RCC 7860 (cell line): ENCODE data around the gene PRR30.
"Not testable (repeated sequence)": the region's sequence is repeated elsewhere in the genome, so short reads cannot be mapped to it uniquely, and the experiment has no call there.

Experiments used
- DNase-seq: peaks from one replicate; pipeline ENCODE4 v3.0.0-alpha.2; 2015; ENCODE audit warnings: low spot score
- FAIRE-seq: peaks from 2 replicates; lab custom pipeline; 2012; peaks lifted over from hg19 to GRCh38; lab: Jason Lieb, UNC

PRR30 gene

GRCh38 chr2:27130396-27130795, 8.8 kb downstream of the PRR30 start:
- FAIRE-seq (no peak), DNase-seq (no peak)

- FAIRE-seq (no peak), DNase-seq (no peak)
These were observed 10.3 kb downstream of the PRR30 start for GRCh38 chr2:27128668-27129571.

DNA sequence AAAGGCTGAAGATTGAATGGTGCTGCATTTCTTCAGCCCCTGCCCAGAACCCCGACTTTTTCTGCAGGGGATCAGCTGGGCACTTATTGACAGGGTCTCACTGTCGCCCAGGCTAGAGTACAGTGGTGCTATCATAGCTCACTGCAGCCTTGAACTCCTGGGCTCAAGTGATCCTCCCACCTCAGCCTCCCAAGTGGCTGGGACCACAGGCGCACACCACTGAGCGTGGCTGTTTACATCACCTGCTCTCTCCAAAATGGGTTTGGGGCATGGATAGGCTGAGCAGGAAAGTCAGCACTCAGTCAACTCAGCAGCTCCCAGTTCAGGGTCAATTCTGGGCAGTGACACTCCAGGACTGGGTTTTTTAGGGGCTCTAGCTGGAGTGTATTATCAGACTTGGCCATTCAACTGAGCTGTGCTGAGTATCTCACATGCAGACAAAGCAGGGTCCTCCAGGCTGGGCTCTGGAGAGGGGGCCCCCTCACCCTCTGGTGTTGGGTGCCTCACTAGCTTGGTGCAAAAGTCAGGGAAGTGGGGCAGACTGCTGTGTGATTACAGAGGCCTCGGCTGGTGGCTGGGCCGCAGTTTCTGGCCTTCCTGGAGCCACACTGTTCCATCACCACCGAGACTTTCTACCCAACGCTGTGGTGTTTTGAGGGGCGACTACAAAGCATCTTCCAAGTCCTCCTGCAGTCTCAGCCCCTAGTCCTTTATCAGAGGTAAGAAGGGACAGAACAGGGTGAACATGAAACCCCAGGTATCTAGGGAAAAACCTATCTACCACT, 11.1 kb downstream of the PRR30 start:
- FAIRE-seq: no peak
- no peak for DNase-seq

GRCh38 chr2:27126252-27126710, 12.9 kb downstream of the PRR30 start:
- DNase-seq (no peak), FAIRE-seq (no peak)

DNA sequence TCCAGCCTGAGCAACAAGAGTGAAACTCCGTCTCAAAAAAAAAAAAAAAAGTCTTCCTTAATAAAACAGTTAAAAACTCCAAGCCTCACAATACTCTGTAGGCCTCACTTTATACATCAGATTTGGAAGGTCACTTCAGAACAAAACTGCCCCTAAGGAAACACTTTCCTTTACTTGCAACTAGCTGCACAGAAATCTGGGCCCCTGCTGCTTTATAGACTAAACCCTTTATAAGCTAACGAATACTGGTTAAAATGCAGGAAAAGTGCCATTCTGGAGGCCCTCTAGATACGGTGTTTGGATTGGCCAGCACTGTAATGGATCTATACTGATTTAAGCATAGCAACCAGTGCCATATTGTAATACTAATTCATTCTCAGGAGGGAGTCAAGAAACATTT, 14.1 kb downstream of the PRR30 start:
- DNase-seq: no peak
- FAIRE-seq: no peak

GRCh38 chr2:27123302-27124150, 15.7 kb downstream of the PRR30 start, which contains the start of gene ABHD1:
Gene ABHD1, plus strand, starts transcription at chr2:27123815. Its CDS starts 134 bp downstream, at chr2:27123949.
- DNase-seq (no peak), FAIRE-seq (no peak)

DNA sequence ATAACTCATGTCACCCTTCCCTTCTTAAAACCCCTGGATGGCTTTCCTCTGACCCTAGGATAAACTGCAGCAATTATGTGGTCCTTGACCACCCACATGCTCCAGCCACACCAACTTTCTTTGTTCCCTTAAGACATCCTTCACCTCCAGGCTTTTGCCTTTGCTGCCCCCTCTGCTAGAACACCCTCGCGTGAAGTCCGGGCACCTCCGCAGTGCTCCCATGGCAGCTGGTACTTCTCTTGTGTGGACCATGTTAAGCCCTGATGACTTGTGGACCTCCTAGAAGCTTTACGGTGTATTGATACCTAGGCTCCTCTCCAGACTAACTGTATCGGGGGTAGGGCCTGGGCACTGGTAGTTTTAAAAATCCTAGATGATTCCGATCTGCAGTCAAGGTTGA, 16.4 kb downstream of the PRR30 start:
- no peak for FAIRE-seq

GRCh38 chr2:27121906-27122305, 17.3 kb downstream of the PRR30 start:
- no peak for FAIRE-seq
- no peak for DNase-seq

More for the DNA sequence above, 16.4 kb downstream of the PRR30 start:
- DNase-seq: no peak

GRCh38 chr2:27119330-27119670, 19.9 kb downstream of the PRR30 start:
- FAIRE-seq, DNase-seq: not testable (repeated sequence)

- DNase-seq (no peak), FAIRE-seq (no peak)
These were observed 20.5 kb downstream of the PRR30 start, which contains the start of gene CGREF1 for GRCh38 chr2:27118525-27119329. Gene CGREF1, minus strand, starts transcription at chr2:27119128. Its CDS starts 14,762 bp downstream, at chr2:27104366.

- FAIRE-seq: no peak
- DNase-seq: no peak
These were observed 21.1 kb downstream of the PRR30 start for GRCh38 chr2:27117995-27118524.

DNA sequence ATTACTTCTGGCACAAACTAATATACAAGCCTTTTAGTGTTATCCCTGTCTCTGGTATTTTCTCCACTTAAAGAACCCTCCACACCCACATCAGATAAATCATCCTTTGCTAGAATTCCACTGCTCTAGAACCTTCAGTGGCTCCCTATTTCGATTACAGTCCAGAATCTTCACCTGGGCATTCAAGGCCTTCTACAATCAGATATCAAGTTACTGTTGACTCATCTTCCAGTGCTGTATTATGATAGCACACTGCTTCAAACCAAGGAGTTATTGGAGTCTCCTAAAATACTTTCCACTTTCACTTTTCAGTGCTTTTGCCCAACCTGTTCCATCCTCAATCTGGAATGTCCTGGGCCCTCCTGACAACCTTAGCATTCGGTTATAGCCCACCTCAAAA, 23.7 kb downstream of the PRR30 start:
- no peak for DNase-seq
- FAIRE-seq: no peak

DNA sequence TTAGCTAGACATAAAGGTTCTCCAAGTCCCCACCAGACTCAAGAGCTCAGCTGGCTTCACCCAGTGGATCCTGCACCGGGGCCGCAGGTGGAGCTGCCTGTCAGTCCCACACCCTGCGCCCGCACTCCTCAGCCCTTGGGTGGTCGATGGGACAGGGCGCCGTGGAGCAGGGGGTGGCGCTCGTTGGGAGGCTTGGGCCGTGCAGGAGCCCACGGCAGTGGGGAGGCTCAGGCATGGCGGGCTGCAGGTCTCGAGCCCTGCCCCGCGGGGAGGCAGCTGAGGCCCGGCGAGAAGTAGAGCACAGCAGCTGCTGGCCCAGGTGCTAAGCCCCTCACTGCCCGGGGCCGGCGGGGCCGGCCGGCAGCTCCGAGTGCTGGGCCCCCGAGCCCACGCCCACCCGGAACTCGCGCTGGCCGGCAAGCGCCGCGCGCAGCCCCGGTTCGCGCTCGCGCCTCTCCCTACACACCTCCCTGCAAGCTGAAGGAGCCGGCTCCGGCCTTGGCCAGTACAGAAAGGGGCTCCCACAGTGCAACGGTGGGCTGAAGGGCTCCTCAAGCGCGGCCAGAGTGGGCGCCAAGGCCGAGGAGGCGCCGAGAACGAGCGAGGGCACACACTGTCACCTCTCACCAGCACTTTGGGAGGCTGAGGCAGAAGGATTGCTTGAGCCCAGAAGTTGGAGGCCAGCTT, 27.7 kb downstream of the PRR30 start:
- DNase-seq, FAIRE-seq: not testable (repeated sequence)

GRCh38 chr2:27110603-27111352, 28.4 kb downstream of the PRR30 start:
- not testable (repeated sequence) for DNase-seq, FAIRE-seq

GRCh38 chr2:27109083-27109482, 30.1 kb downstream of the PRR30 start:
- DNase-seq: no peak
- FAIRE-seq: no peak

- FAIRE-seq: no peak
These were observed 31.0 kb downstream of the PRR30 start for GRCh38 chr2:27108221-27108620.

GRCh38 chr2:27105981-27106380, 33.2 kb downstream of the PRR30 start:
- FAIRE-seq: no peak
- DNase-seq: no peak

More at GRCh38 chr2:27108221-27108620, 31.0 kb downstream of the PRR30 start:
- no peak for DNase-seq

GRCh38 chr2:27102329-27102728, 36.9 kb downstream of the PRR30 start:
- DNase-seq: no peak
- FAIRE-seq: no peak
